T-helper 1 cell treated with Interleukin-12 subunit alpha and Interleukin-12 subunit beta and Interleukin-4 antibody, amounts not matched to agents 30 ng/mL and 1 ng/mL, for 36 hours (primary cell): ENCODE data around the gene FRMD4B. TPM values are rescaled to one million over a fixed set of nuclear protein-coding genes. Genes with fewer than 3 reads are reported as not detected.

Source experiments
- intact Hi-C: fragments of 100-400 bp; cut with micrococcal nuclease; formaldehyde crosslinking; loops from one replicate; pipeline ENCODE4 v1.15.1; 2024
- total RNA-seq: library from RNA; stranded (reverse); gene quantifications from 2 replicates; pipeline ENCODE4 v1.2.3, GENCODE V29; 2022

The FRMD4B gene
- total RNA-seq, 1 donor from 2014 or later = 49.0 TPM

DNA sequence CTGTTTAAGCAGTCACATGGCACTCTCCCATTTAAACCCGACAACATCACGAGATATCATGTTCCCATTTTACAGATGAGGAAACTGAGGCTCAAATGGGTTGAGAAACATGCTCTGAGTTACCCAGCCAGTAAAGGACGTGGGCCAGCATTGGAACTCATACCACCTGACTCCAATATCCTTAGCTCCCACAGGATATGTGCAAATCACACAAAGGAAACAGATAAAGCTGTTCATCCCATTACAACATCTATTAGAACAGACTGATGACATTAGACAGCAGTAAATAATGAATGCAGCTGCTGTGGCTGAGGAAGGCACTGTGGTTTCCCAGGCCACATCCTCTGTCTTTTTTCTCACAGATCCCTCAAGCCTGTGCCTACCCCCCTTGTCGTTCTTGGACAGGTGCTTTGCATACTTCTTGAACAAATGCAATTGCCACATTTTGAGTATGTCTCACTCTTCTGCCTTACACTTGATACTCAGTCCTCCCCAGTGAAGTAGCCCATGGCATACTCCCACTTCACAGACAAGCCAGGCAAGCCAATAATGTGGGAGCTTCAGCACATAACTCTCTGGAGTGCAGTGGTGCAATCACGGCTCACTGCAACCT is 17.7 kb downstream of the FRMD4B start:
- intact Hi-C loops = loop anchor here (2.0 kb wide), 1 partner anchor 41 kb away; no protein-coding TSS in a partner anchor

DNA sequence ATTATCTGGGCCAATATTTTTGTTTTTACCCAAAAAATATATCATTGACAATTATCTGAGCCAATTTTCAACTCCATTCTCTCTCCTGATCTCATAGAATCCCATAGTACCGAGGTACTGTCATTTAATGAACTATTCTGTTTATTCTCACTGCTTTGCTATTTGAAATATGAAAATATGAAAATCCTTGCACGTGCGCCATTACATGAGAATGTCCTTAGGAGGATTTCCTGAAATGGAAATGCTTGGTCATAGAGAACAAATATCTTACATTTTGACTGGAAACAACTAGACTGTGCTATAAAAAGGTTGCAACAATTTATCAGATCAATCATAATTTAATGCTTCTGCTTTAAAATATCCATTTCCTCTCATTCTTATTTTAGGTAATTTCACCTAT is 18.3 kb downstream of the FRMD4B start:
- intact Hi-C loops = no loop called here

DNA sequence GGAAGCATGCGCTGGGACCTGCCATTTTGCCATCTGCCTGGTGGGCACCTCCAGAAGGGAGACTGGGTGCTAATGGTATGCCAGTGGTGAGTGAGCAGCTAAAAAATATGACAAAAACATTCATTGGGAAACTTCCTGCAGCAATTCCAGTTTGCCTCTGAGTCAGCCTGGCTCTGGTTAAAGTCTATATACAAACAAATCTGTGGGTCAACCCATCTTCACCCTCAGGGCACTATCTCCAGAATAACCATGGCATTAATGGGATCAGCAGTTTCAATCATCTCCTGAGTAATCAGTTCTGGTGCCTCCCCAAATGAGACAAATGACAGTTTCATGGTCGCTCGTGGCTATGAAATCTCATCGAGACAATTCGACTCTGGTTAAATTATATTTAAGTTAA is 21.5 kb downstream of the FRMD4B start:
- intact Hi-C loops = no loop called here

DNA sequence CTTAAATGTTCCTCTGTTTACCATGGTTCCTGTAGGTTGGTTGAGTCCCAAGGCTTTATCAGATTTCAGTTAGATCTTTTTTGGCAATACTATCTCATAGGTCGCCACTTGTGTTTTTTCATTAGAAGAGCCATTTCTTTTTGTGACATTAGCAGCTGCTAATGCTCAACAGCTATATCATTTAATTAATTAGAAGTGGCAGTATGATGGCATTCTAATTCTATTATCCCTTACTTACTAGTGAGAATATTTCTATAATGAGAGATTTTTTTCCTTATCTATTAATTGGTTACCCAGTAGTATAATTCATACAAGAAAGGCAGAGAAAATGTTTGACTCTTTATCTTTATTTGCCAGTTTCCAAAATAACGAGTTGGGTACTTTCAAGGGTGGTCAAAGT is 25.2 kb downstream of the FRMD4B start:
- intact Hi-C loops = no loop called here

DNA sequence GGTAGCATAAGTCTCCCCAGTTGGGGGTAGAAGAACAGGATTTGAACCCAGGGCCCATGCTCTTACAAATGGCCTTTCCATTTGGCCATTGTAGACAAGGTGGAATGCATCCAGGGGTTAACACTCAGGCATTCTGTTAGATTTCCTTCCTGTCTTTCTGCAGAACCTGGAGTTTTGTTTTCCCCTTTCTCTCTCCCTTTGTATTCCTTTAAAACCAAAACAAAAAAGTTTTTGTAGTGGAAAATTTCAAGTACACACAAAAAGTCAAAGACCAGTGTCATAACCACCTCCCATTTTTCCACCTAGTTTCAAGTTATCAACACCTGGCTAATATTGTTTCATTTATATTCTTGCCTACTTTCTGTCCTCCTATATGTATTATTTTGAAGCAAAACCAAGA is 26.0 kb downstream of the FRMD4B start:
- intact Hi-C loops = no loop called here

DNA sequence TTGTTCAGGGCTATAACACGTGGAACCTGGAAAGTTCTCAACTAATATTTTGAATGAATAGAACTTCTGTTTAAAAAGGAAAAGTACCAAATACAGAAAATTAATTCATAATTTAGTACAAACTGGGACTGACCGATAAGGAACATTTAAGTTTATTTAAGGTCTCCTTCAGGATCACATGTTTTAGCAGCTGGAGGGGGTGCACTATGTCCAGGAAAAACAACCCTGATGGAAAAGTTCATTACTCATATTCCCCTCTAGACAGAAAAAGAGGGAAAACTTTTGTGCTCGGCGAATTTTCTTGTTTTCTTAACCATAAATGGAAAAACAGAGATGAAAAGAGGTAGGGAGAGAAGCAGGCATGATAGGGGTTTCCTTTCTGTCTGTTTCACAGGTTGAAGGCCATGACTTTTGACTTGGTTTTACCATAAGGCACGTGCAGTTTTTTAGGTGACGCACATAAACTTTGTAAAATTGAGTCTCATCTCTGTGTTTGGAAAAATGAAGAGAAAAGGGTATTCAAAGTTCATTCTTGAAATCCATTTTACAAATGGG is 26.5 kb downstream of the FRMD4B start:
- intact Hi-C loops = no loop called here

DNA sequence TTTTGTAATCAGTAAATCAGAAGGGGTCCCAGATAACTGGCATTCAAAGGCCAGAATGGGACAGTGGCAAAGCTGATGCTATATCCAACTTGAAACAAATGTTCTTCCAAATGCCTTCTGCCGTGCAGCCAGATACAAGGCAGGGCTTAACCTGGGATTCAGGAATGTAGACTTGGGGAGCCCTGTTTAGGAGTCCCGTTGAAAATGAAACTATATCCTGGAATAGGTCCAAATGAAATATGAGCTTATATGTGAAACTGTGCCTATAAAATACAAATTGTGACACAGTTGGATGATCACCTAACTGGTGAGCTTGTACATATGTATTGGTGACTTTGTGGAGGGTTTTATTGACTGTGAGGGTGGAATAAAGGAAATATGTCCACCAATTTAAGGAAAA is 28.7 kb downstream of the FRMD4B start:
- intact Hi-C loops = no loop called here

DNA sequence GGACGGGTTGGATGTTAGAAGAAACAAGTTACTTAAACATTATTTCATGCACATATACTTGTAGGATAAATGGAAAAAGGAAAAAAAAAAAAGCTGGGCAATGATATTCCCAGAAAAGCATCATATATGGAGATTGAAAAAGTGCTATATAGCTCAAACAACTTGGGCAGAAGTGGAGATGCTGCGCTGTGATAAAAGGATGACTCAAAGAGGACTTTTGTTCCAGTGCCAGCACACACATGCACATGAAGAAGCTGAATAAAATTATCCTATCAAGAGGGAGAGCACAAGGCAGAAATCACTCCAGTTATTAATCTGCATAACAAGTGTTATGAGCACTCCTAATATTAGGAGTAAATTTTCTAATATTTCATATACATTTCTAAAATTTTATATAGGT is 30.9 kb downstream of the FRMD4B start:
- intact Hi-C loops = no loop called here

DNA sequence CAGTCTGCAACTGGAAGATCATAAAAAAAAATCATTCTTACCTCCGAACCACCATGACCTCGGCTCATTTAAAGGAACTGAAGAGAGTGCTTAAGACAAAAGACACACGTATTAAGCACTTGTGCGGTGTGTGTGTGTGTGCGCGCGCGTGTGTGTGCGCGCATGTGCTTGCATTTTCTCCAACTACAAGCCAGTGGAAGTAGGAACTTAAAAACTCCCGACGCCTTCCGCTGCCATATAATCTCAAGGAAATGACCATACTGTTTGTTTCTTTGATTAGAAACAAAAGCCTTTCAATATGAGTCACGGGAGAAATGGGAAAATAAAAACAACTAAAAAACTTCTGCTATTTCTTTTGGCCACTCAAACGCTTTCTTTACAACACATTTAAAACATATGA is 32.4 kb downstream of the FRMD4B start:
- intact Hi-C loops = loop anchor here (1.0 kb wide), 1 partner anchor 26 kb away; no protein-coding TSS in a partner anchor

DNA sequence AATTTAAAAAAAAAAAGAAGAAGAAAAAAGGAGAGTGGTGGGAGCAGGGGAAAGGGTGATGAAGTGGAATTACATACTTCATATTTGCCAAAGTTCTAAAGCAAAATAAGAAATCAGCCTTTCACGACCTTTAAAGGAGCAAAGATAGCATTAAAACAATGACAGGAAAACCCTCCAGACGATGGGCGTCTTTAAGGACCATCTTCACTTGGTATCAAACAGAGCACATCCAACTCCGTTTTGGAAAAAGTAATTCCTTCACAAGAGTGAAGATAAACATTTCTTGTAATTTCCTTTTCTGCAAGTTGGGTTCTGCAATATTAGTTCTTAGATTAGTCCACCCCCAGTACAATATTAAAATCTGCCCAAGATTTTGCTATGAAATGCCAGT is 32.8 kb downstream of the FRMD4B start:
- intact Hi-C loops = loop anchor here (1.0 kb wide), 1 partner anchor 26 kb away; no protein-coding TSS in a partner anchor

DNA sequence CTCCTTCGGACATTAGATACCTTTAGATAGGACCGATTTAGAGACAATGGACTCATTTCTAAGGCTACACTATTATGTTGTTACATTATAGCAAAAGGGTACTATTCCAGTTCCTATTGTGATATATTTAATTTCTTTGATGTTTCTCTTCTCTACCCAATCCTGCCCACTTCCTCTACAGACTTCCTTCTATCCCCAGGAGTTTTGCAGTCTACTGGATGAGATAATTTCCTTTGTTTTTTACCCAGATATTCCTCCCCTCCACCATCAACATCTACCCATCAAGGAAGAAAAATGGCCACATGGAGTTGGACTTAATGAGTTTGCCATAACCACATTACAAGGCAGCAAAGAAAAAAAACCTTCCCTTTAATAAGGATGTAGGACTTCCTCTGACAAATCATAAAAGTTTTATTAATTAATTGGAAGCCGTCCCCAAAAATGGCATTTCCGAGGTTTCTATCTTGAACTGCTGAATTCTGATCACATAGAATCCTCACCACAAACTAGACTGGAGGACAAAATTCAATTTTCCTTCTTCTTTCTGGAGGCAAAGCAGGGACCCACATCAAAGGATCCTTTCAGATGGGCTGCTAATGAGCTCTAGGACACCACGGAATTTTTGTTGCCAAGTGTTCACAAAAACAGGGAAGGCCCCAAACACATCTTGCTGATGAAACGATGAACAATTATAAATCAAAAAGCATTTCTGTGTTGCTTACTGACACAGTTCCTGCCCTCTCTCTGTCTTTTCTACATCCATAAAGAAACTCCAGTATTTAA is 33.4 kb downstream of the FRMD4B start:
- intact Hi-C loops = loop anchor here (1.0 kb wide), 1 partner anchor 25 kb away; no protein-coding TSS in a partner anchor

DNA sequence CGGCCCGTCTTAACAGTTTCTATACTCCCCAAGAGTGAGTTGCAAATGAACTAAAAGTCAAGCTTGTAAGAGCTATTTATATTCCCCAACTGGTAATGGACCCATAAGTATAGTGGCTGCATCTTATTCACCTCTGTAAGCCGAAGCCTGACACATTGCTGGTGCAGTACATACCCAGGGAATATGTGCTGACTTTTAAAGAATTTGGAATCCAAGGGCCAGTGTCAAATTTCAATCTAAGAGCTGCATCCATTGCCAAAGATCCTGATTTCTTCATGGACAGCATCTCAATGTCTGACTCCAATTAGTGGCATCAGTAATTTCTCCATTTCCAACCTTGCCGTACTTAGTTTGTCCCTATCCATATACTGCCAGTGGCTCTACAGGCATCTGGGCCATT is 42.0 kb downstream of the FRMD4B start:
- intact Hi-C loops = no loop called here

DNA sequence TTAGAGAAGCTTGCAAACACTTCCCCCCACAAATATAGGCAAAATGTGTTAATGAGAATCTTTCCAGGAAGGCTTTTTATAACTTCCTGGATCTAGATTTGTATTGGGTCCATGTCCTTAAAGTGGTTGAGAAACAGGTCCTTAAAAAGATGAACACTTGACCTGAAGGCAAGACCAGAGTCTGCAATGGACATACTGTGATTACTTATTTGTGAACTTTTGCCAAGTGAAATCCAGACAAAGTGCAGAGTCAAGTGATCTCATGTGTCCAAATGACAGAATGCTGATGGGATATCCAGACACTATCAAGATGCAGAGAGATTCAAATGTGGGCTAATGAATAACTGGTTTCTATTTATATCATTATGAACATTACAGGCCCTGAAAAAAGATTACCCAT is 43.8 kb downstream of the FRMD4B start:
- intact Hi-C loops = no loop called here

DNA sequence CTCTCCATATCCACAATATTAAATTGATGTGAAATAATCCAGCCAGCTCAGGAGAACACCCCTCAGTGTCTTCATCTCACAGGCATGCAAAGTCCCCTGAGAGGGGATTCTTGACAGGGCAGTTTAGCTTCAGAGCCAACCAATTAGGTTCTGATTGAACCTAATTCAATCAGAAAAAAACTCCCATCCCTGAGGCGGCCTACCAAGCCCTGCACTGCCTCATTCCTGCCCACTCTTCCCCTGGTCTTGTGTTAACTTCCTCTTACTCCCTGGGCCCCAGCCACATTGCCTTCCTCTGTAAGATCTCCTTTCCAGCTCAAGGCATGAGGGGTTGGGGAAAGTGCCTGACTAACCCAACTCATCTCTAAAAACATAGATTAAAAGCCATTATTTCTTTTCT is 46.1 kb downstream of the FRMD4B start:
- intact Hi-C loops = loop anchor here (1.0 kb wide), 1 partner anchor 12 kb away; no protein-coding TSS in a partner anchor

DNA sequence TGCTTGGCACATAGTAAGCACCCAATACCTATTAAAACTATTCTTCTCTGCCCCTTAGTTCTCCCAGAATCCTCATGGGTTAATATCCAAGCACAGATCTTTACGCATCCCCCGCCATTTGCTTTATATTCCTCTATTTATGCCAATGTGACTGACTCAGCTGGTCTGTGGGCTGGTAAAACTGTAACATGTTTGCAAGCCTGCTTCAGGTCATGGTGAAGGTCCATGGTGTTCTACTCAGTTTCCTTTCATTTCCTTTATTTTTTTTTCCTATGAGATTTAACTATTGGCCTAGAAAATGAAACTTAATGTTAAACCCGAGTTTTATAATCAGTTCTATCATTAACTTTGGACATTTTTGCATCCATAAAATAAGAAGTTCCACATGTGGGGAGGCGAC is 47.0 kb downstream of the FRMD4B start:
- intact Hi-C loops = loop anchor here (1.0 kb wide), 1 partner anchor 12 kb away; no protein-coding TSS in a partner anchor

DNA sequence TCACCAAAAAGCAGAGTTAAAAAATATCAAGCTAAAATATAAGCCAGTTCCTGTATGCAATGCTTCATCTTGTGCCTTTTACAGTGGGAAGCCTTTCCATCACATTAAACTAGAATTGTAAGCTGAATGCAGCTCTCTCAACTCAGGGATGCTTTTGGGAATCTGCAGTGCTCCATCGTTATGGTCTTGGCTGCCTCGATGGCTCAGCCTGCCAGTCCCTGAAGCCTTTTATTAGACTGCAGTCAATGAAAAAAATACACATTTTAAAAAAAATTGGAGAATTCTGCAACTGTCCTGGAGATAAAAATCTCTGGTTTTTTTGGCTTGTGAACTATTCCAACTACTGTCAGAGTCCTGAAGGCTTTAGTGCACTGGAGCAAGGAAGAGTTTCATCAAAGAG is 53.0 kb downstream of the FRMD4B start:
- intact Hi-C loops = no loop called here

DNA sequence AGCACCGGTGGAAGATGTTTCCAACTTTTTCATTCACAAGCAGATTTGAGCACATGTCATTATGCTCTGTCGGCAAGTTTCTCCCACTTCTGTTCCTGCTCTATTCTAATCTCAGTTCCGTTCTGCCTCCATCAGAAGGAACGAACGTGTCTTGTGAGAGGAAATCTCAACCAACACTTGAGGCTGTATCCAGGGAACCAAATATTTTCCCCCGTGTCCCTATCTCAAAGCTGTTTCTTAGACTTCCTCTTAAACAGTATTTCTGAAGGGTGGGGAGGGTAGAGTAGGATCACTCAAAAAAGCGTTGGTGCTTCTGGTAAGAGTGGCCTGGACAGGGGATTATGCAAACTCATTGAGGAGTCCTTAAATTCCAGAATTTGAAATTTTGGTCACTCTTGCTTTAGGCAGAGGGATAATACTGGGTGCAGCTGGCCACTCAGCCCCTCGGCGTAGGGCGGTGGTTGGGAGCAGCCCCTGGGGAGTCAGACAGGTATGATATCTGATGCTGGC is 54.9 kb downstream of the FRMD4B start:
- intact Hi-C loops = no loop called here

DNA sequence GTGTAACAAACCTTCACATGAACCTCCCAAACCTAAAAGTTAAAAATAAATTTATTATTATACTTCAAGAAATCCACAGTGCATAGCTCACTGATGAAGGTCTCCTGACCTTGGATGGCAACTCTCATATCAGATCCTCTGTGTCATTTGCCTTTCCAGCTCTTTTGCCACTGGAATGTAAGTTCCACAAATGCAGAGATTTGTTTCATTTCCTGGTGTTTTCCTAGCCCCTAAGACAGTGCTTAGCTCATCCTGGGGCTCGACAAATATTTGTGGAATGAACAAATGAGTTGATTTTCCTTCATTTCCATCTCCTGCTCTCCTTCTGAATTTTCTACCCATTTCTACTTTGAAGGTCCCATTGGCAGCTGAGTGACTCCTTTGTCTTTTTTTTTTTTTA is 56.0 kb downstream of the FRMD4B start:
- intact Hi-C loops = loop anchor here (5.0 kb wide), 2 partner anchors 1273 to 1673 kb away; no protein-coding TSS in a partner anchor

DNA sequence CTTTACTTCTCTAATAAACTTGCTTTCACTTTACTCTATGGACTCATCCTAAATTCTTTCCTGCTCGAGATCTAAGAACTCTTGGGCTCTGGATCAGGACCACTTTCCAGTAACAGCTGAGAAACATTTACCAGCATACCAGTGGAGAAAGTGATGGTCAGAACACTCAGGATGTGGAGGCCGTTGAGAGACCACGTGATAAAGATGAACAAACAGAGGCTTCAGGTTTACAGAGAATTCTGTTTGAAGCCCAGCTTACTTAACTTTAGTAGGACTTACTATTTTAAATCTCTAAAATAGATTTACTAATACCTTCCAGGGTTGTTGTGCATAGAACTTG is 57.0 kb downstream of the FRMD4B start:
- intact Hi-C loops = loop anchor here (5.0 kb wide), 2 partner anchors 1272 to 1672 kb away; no protein-coding TSS in a partner anchor

DNA sequence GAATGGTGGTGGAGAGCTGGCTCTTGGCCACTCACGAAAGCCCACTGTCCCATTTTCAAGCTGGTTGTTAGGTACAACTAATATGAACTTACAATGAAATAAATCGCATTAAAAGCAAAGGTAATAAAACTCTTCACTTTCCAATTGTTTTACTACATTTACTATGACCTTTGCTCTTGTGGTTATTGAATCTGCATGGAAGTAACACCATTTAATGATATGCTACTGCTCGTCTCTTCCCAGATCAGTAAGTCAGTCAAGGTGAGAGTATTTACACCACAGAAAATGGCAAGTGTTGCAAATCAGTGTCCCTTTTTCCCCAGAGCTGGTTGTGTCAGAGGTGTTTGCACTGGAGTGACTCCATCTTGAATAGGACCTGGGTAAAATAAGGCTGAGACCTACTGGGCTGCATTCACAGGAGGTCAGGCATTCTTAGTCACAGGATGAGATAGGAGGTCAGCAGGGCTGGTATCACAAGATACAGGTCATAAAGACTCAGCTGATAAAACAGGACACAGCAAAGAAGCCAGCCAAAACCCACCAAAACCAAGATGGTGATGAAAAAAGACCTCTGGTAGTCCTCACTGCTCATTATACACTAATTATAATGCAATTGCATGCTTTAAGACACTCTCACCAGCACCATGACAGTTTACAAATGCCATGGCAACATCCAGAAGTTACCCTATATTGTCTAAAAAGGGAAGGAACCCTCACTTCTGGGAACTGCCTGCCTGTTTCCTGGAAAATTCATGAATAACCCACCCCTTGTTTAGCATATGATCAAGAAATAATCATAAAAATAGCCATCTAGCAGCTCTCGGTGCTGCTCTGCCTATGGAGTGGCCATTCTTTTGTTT is 57.6 kb downstream of the FRMD4B start:
- intact Hi-C loops = loop anchor here (5.0 kb wide), 2 partner anchors 1271 to 1671 kb away; no protein-coding TSS in a partner anchor

DNA sequence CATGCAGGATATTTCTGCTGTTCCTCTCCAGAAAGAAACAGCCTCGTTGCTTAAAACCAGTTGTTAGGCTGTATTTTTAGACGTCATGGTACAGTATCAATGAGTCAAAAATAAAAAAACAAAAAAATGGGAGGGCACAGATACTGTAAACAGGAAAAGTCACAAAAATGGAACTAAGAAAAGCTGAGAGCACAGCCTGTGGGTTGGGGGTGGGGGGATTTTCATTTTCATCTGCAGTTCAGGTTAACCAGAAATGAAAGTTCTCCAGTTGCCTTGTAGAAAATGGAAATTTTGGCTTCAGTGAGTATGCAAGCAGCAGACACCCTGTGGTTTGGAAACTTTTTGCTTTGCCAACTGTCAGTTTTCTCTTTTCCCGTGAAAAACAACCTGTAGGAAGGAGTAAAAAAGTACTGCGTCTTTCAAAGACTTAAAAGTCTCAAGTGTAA is 59.0 kb downstream of the FRMD4B start:
- intact Hi-C loops = loop anchor here (1.0 to 5.0 kb wide), 12 partner anchors 12 to 1670 kb away; partner anchors contain the start of genes ARL6IP5, TMF1 and UBA3
